Spleen (tissue), 7 donors: ENCODE results near the gene NSG2.

ENCODE experiments used
- POLR2A ChIP-seq, 3 donors: fragments of 450-650 bp; IDR thresholded peaks; one replicate each; pipeline ENCODE4 v1.5.1; 2017; ENCODE audit warnings: antibody characterized with exemption in 3 of 3, mild to moderate bottlenecking in 1 of 3
- POLR2AphosphoS5 ChIP-seq, 3 donors: sonication (generic); formaldehyde crosslinking; IDR thresholded peaks; one replicate each; pipeline ENCODE4 v1.5.1; 2017; ENCODE audit warnings: antibody characterized with exemption in 3 of 3
- TF ChIP-seq, protein P1 (sequence below), 11 experiments: fragments of 200-600 bp in 7 of 11; fragments of 450-650 bp in 4 of 11; sonication (generic) in 4 of 11; IDR thresholded peaks in 8 of 11; conservative IDR thresholded peaks in 3 of 11; 1 replicate in 7 of 11; 2 replicates in 4 of 11; pipeline versions ENCODE4 v1.4.0 to v1.8.0; 2016 to 2021; ENCODE audit warnings: antibody characterized with exemption in 11 of 11, inconsistent platforms in 4 of 11, mild to moderate bottlenecking in 1 of 11
- donor health status: DM: no; HTN: no; CAD: no; lungs with moderate emphysema.
- donor health status: DM: no; HTN: no; CAD: no.
- donor health status: DM: no; HTN: no; CAD: no.

- TF ChIP-seq POLR2AphosphoS5 (IDR thresholded peaks at IDR 0.05) (no peak), POLR2A (IDR thresholded peaks at IDR 0.05) (no peak)
- TF ChIP-seq, protein P1, sequence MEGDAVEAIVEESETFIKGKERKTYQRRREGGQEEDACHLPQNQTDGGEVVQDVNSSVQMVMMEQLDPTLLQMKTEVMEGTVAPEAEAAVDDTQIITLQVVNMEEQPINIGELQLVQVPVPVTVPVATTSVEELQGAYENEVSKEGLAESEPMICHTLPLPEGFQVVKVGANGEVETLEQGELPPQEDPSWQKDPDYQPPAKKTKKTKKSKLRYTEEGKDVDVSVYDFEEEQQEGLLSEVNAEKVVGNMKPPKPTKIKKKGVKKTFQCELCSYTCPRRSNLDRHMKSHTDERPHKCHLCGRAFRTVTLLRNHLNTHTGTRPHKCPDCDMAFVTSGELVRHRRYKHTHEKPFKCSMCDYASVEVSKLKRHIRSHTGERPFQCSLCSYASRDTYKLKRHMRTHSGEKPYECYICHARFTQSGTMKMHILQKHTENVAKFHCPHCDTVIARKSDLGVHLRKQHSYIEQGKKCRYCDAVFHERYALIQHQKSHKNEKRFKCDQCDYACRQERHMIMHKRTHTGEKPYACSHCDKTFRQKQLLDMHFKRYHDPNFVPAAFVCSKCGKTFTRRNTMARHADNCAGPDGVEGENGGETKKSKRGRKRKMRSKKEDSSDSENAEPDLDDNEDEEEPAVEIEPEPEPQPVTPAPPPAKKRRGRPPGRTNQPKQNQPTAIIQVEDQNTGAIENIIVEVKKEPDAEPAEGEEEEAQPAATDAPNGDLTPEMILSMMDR (IDR thresholded peaks at IDR 0.05 in 8 of 11, conservative IDR thresholded peaks at IDR 0.05 in 3 of 11), result no peak
Measured at GRCh38 chr5:174065528-174066197, 20.2 kb downstream of the NSG2 start.
